SIG-M5 treated with dmso at 0.1 percent for 504 hours (cell line): Measurements from ENCODE around the gene ZNF474.

ENCODE experiments used
- DNase-seq: peaks from one replicate; lab custom pipeline; 2025; ENCODE audit not compliant: unreplicated experiment; lab: John Stamatoyannopoulos, UW

The ZNF474 gene

GRCh38 chr5:122180146-122180712 is 50.9 kb downstream of the ZNF474 start:
- DNase-seq, result no peak

GRCh38 chr5:122180863-122181548 is 51.7 kb downstream of the ZNF474 start:
- DNase-seq, result no peak

GRCh38 chr5:122181863-122182262 is 52.5 kb downstream of the ZNF474 start:
- DNase-seq, result no peak

- DNase-seq, result no peak
Measured at GRCh38 chr5:122182491-122182921, 53.2 kb downstream of the ZNF474 start.

GRCh38 chr5:122183098-122183787 is 53.9 kb downstream of the ZNF474 start:
- DNase-seq, result no peak

GRCh38 chr5:122183788-122184170 is 54.4 kb downstream of the ZNF474 start:
- DNase-seq, result no peak

GRCh38 chr5:122184676-122185255 is 55.4 kb downstream of the ZNF474 start:
- DNase-seq, result no peak

- no peak for DNase-seq
Measured at GRCh38 chr5:122187426-122187825, 58.1 kb downstream of the ZNF474 start.

- DNase-seq, result no peak
Measured at GRCh38 chr5:122190156-122190555, 60.8 kb downstream of the ZNF474 start.

GRCh38 chr5:122192497-122193496 is 63.5 kb downstream of the ZNF474 start:
- DNase-seq, result peak; percentile 75

- peak; percentile 61 for DNase-seq
Measured at GRCh38 chr5:122195802-122196394, 66.6 kb downstream of the ZNF474 start.

GRCh38 chr5:122199146-122199545 is 69.8 kb downstream of the ZNF474 start:
- DNase-seq, result no peak

- no peak for DNase-seq
Measured at GRCh38 chr5:122200450-122200849, 71.1 kb downstream of the ZNF474 start.

- no peak for DNase-seq
Measured at GRCh38 chr5:122200865-122201264, 71.5 kb downstream of the ZNF474 start.

- no peak for DNase-seq
Measured at GRCh38 chr5:122201365-122201764, 72.0 kb downstream of the ZNF474 start.

- DNase-seq, result no peak
Measured at GRCh38 chr5:122202952-122203351, 73.6 kb downstream of the ZNF474 start.
